ENCODE data around the gene ITGB2.

ITGB2 gene

GRCh38 chr21:44908908-44909307 is 11.8 kb downstream of the ITGB2 start:
- no peak for DNase-seq

GRCh38 chr21:44907966-44908895 is 12.5 kb downstream of the ITGB2 start:
- DNase-seq: no peak

GRCh38 chr21:44907225-44907965 is 13.3 kb downstream of the ITGB2 start:
- no peak for DNase-seq

- DNase-seq: no peak
Observed at GRCh38 chr21:44905728-44906090, 15.0 kb downstream of the ITGB2 start.

- no peak for DNase-seq
Observed at GRCh38 chr21:44905016-44905727, 15.5 kb downstream of the ITGB2 start.

- DNase-seq: no peak
Observed at GRCh38 chr21:44904141-44904923, 16.4 kb downstream of the ITGB2 start.

GRCh38 chr21:44903689-44904088 is 17.0 kb downstream of the ITGB2 start:
- DNase-seq: no peak

- no peak for DNase-seq
Observed at GRCh38 chr21:44903050-44903685, 17.5 kb downstream of the ITGB2 start.

GRCh38 chr21:44902268-44903049 is 18.2 kb downstream of the ITGB2 start:
- DNase-seq: no peak

- no peak for DNase-seq
Observed at GRCh38 chr21:44901391-44902074, 19.2 kb downstream of the ITGB2 start.

- DNase-seq: no peak
Observed at GRCh38 chr21:44900559-44901251, 20.0 kb downstream of the ITGB2 start.

- DNase-seq: no peak
Observed at GRCh38 chr21:44899768-44900558, 20.7 kb downstream of the ITGB2 start.

GRCh38 chr21:44898851-44899767 is 21.6 kb downstream of the ITGB2 start:
- no peak for DNase-seq

- no peak for DNase-seq
Observed at GRCh38 chr21:44898011-44898488, 22.6 kb downstream of the ITGB2 start.

GRCh38 chr21:44897326-44898010 is 23.2 kb downstream of the ITGB2 start:
- DNase-seq: no peak

- DNase-seq: no peak
Observed at GRCh38 chr21:44896561-44897286, 24.0 kb downstream of the ITGB2 start.

GRCh38 chr21:44895859-44896258 is 24.8 kb downstream of the ITGB2 start:
- no peak for DNase-seq

Measured in NCI-H1417 (cell line).